NCI-H1694 treated with DMSO at 0.1 percent for 48 hours (cell line): ENCODE measurements around the gene SOX13.

Experiments
- DNase-seq: peaks from one replicate; lab custom pipeline; 2025; lab: John Stamatoyannopoulos, UW

SOX13 gene

GRCh38 chr1:204132718-204133117 lies 59.8 kb downstream of the SOX13 start:
- no peak for DNase-seq

GRCh38 chr1:204134103-204134502 lies 61.2 kb downstream of the SOX13 start:
- no peak for DNase-seq

GRCh38 chr1:204136814-204137213 lies 63.9 kb downstream of the SOX13 start:
- no peak for DNase-seq

GRCh38 chr1:204139088-204139487 lies 66.2 kb downstream of the SOX13 start:
- no peak for DNase-seq

GRCh38 chr1:204139952-204140351 lies 67.0 kb downstream of the SOX13 start:
- no peak for DNase-seq

- DNase-seq = no peak
These were observed 68.2 kb downstream of the SOX13 start for GRCh38 chr1:204141131-204141530.

GRCh38 chr1:204142032-204142974 lies 69.4 kb downstream of the SOX13 start:
- no peak for DNase-seq

- no peak for DNase-seq
These were observed 70.5 kb downstream of the SOX13 start for GRCh38 chr1:204143276-204144041.

- no peak for DNase-seq
These were observed 72.2 kb downstream of the SOX13 start for GRCh38 chr1:204145033-204145504.

- no peak for DNase-seq
These were observed 73.4 kb downstream of the SOX13 start for GRCh38 chr1:204146309-204146708.

- no peak for DNase-seq
These were observed 74.0 kb downstream of the SOX13 start for GRCh38 chr1:204146965-204147364.

- DNase-seq = no peak
These were observed 74.8 kb downstream of the SOX13 start for GRCh38 chr1:204147406-204148383.

GRCh38 chr1:204149107-204149506 lies 76.2 kb downstream of the SOX13 start:
- DNase-seq = no peak

- DNase-seq = no peak
These were observed 77.0 kb downstream of the SOX13 start for GRCh38 chr1:204149635-204150565.

- no peak for DNase-seq
These were observed 78.0 kb downstream of the SOX13 start for GRCh38 chr1:204150702-204151551.

GRCh38 chr1:204151552-204152309 lies 78.8 kb downstream of the SOX13 start, which contains the start of gene ETNK2:
ETNK2 (minus strand) TSS chr1:204152044; CDS start chr1:204151852, 192 bp downstream.
- peak; percentile 15 for DNase-seq

GRCh38 chr1:204152310-204153044 lies 79.6 kb downstream of the SOX13 start:
- DNase-seq = no peak

GRCh38 chr1:204153667-204154066 lies 80.8 kb downstream of the SOX13 start:
- DNase-seq = no peak
